Measurements from ENCODE around the gene MYH14.

MYH14 gene

GRCh38 chr19:50292216-50292827 is 88.9 kb downstream of the MYH14 start:
- no peak for DNase-seq (ENCODE audit: low read depth)

- no peak for DNase-seq (ENCODE audit: low read depth)
Observed at GRCh38 chr19:50293263-50294004, 90.0 kb downstream of the MYH14 start.

GRCh38 chr19:50300051-50300450 is 96.6 kb downstream of the MYH14 start:
- no peak for DNase-seq (ENCODE audit: low read depth)

- DNase-seq (ENCODE audit: low read depth): peak; percentile 29
Observed at GRCh38 chr19:50300814-50301606, 97.6 kb downstream of the MYH14 start.

- no peak for DNase-seq (ENCODE audit: low read depth)
Observed at GRCh38 chr19:50301607-50301971, 98.2 kb downstream of the MYH14 start.

GRCh38 chr19:50303558-50303957 is 100.1 kb downstream of the MYH14 start:
- DNase-seq (ENCODE audit: low read depth): no peak

- DNase-seq (ENCODE audit: low read depth): no peak
Observed at GRCh38 chr19:50308991-50309390, 105.6 kb downstream of the MYH14 start.

- no peak for DNase-seq (ENCODE audit: low read depth)
Observed at GRCh38 chr19:50309396-50310125, 106.1 kb downstream of the MYH14 start.

GRCh38 chr19:50310759-50311465 is 107.5 kb downstream of the MYH14 start:
- DNase-seq (ENCODE audit: low read depth): no peak

GRCh38 chr19:50311723-50312635 is 108.6 kb downstream of the MYH14 start:
- no peak for DNase-seq (ENCODE audit: low read depth)

GRCh38 chr19:50312967-50313811 is 109.8 kb downstream of the MYH14 start:
- no peak for DNase-seq (ENCODE audit: low read depth)

- no peak for DNase-seq (ENCODE audit: low read depth)
Observed at GRCh38 chr19:50313812-50314536, 110.6 kb downstream of the MYH14 start.

GRCh38 chr19:50314724-50315708 is 111.6 kb downstream of the MYH14 start:
- DNase-seq (ENCODE audit: low read depth): no peak

GRCh38 chr19:50315773-50316448 is 112.5 kb downstream of the MYH14 start:
- no peak for DNase-seq (ENCODE audit: low read depth)

- DNase-seq (ENCODE audit: low read depth): no peak
Observed at GRCh38 chr19:50317115-50317514, 113.7 kb downstream of the MYH14 start.

- DNase-seq (ENCODE audit: low read depth): no peak
Observed at GRCh38 chr19:50318438-50318837, 115.0 kb downstream of the MYH14 start.

- no peak for DNase-seq (ENCODE audit: low read depth)
Observed at GRCh38 chr19:50319156-50319555, 115.7 kb downstream of the MYH14 start.
